GM21390 (cell line): ENCODE data around the gene RNF130.
"Not testable (repeated sequence)": the region's sequence is repeated elsewhere in the genome, so short reads cannot be mapped to it uniquely, and the experiment has no call there.

ENCODE experiments used
- ATAC-seq: cut with Tn5 transposase; IDR thresholded peaks from one replicate; pipeline ENCODE4 v1.9.1; 2021; ENCODE audit not compliant: unreplicated experiment

RNF130 gene

DNA sequence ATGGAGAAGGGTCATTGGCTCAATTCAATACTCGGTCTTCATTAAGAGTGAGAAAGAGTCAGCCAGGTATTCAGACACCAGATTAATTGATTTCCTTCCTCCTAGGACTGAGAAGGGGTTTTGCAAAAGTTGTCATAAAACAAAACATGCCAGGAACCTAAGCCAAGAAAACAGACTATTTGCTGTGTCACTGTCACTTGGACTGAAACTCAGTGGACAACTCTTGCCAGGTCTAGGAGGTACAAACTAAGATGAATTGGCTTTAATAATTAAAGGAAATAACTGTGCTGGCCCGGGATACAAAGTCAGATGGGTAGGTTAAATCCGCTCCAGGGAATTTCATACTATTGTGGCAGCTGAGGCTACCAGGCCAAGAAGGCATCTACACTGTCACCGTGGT lies 92.8 kb downstream of the RNF130 start:
- no peak for ATAC-seq

DNA sequence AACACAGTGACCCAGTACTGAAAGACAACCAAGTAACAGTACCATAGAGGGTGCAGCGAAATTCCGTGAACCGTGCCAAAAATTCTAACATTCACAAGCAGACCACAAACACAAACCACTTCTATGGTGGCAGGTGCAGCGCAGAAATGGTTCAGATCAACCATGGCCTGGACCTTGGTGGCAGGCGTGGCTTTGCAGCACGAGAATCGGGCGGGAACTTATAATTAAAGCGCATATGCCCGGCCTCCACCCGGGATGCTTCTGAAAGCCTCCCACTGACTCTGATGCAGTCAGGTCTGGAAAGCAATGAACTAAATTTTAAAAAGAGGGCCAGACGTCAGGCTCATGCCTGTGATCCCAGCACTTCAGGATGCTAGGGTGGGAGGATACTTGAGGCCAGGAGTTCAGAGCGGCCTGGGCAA lies 95.8 kb downstream of the RNF130 start:
- ATAC-seq, result no peak

DNA sequence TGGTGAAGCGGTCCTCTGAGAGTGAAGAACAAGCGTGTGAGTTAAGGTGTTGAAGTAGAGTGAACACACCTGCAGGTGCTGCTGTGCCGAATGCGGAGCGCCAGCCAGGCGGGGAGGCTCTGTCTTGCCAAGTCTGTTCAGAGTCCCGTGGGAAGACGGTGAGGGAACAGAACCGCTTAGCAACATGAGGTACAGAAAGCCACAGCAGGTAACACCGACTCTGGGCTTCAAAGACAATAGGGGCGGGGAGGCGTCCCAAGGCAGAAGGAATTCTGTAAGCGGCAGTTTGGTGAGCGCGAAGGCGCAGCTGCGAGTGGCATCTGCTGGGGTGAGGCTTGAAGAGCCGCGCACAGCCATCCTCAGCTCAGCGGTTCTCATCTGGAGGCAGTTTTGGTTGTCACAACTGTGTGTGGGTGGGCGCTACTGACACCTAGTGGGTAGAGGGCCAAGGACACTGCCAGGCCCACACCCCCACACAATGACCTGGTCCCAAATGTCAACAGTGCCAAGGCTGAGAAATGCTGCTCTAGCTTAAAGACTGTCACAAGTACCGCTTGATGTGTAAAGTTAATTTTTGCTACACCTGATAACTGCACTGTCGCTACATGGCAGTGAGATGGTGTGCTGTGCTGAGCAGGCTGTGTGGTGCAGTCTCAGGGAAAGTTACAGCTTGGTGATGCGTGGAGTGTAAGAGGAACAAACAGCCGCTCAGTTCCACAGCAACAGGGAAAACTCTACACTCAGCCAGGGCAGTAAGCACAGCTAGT lies 96.4 kb downstream of the RNF130 start:
- ATAC-seq, result no peak

DNA sequence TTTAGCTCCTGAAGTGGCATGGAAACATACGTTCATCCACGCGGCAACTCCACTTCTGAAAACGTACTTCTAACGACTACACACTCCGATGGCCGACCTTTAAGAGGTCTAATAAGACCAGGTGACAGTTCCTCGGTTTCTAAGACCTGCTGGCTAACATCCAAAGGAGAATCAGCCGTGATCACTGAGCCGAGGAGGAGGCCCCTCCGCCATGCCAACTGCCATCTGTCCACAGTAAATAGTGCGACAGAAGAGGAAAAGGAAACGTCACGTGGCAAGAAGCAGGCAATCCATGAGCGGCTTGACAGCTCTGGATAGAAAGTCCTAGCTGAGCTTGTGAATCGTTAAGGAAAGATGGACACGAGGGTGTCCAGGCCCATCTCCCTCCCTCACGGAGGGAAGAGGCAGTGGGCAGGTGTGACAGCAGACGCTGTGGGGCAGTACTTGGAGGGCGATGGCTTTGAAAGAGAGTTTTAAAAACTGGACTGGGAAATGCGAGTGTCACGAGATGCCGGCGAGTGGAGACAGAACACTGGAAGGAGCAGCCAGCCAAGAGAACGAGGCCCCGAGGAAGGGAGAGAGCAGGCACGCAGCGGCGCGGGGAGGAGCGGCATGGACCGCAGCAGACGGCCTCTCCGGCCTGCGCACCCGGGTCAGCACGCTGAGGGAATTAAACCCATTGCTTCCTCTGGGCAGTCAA lies 97.2 kb downstream of the RNF130 start:
- no peak for ATAC-seq

DNA sequence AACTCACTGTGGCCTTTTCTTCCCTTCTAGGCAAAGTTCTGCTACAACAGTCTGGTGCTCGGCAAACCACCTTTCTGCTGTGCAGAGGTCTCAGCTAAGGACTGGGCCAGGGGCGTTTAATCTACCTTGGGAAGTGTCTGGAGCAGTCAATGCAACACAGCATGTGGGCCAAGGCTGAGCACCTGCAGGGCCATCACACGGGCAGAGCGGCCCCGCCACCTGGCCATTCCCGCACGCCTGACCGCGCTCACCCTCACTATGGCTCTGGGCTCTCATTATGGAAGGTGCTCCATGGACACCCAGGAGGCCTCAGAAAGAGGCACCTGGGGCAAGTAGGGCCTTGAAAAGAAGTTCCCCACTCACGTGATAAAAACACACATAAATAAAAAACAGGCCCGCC lies 98.2 kb downstream of the RNF130 start:
- ATAC-seq, result no peak

DNA sequence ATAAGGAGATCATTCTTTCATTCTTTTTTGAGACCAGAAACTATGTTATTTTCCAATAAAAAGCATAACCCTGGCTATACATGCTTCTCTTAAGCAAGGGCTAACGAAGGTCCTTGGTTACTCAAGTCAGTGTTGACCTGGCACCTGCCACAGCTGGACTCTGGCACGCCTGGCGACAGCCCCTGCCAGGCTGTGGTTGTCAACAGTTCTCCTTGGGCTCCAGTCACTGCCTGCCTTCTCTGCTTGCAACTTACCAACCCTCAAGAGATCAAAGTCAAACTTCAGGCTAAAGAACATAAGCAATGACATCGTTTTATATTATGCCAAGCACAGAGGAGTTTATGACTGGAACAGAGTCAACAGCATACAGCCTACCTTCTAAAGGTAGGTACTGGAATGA lies 102.4 kb downstream of the RNF130 start:
- ATAC-seq, result no peak

DNA sequence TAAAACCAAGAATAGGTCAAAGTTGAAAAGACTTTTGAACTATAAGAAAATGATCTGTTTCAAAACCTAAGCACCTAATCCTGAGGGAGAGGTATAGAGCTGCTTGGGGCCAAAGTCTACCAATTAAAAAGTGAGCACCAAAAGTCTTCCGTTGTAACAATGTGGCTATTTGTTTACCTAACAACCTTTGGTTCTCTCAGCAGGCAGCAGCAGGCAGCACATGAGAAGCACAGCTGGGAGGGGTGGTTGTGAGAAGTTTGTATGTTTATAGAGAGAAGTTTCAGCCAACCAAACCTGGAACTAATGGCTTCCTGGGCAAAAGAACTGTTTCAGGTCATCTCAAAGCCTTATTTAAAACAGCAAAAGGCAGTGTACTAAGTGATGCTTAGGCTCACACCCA lies 104.1 kb downstream of the RNF130 start:
- no peak for ATAC-seq

DNA sequence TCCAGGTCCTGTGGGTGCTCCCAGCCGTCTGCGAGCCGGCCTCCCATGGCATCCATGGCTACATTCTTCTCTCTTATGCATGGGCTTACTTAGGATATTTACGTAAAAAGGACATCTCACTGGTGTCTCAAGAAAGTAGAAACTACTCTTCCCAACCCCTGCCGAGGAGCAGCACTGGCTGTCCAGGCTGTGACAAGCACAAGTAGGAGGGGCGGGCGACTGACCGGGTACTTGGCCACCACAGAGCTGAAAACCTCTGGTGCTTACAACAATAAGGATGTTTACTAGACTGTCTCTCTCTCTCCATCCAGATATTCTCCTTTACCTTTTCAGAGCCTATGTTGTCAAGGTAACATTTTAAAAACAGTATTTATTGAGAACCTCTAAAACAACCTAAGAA lies 107.5 kb downstream of the RNF130 start:
- ATAC-seq, result no peak

DNA sequence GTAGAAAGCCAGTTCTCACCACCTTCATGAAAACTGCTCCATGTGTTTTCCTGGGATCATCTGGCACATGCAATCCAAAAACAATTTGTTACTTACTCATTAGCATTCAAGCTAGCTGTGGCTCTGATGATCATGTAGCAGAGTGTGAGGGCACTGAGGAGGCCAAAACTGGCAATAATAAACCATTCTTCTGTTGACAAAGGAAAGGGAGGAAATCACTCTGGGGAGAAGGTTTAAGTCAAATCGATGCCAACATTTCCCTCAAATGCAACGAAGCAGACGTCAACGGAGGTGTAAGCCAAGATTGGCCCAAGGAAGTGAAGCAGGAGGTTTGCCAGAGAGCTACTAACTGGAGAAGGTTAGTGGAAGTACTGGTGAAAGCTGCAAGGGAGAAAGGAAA lies 108.2 kb downstream of the RNF130 start:
- no peak for ATAC-seq

DNA sequence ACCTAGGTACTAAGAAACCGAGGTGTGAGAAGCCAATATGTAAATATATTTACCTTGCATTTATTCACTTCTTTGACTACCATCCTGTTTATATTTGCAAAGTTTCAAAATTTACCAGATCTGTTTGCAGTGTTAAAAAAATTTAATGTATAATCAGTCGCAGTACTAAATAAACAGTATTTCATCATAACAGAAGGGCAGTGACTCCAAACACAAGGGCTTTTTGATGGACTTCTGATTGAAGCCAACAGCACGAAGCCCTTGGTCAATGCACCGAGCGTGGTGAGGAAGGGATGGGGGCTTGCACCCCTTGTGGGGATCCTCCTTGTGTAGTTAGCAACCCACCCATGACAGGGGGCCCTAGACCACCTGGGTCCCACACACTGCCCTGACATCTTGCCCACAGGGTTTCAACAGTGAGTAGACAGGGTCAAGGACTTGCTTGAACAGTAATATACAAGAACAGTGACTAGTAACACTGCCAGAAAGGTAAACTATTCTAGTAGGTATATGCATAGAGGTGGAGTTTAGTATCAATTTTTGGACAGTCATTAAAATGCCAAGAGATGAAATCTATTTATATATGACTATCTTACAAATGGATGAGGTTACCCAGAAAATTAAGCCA lies 111.2 kb downstream of the RNF130 start:
- ATAC-seq, result no peak

DNA sequence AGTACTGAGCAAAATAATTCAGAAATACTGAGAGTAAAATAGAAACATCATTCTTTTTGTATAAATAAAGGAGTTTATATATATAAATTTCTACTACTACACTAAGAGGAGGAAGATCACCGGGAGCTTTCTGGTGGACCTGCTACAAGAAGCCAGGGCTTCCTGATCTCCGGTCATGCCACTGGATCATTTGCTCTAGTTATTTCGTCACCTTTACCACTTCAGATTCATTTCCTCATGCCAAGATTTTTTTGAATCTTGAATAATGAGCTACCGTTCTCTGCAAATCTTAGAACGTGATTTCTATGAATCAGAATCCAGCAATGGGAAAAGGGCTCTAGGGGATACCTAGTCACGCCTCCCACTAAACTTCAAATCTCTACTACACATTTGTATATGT lies 111.9 kb downstream of the RNF130 start:
- ATAC-seq, result no peak

DNA sequence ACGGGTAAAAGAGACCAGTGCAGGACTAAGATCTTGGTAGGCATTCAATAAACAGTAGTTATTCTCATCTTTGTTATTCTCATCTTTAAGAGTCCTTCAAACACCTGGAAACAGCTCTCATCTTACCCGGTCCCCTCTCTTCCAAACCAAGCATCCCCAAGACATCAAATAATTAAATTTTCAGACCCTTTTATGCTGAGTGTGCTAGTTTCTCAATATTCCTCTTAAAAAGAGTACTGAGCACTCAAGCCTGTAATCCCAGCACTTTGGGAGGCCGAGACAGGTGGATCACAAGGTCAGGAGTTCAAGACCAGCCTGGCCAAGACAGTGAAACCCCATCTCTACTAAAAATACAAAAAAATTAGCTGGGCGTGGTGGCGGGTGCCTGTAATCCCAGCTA lies 112.4 kb downstream of the RNF130 start:
- not testable (repeated sequence) for ATAC-seq

DNA sequence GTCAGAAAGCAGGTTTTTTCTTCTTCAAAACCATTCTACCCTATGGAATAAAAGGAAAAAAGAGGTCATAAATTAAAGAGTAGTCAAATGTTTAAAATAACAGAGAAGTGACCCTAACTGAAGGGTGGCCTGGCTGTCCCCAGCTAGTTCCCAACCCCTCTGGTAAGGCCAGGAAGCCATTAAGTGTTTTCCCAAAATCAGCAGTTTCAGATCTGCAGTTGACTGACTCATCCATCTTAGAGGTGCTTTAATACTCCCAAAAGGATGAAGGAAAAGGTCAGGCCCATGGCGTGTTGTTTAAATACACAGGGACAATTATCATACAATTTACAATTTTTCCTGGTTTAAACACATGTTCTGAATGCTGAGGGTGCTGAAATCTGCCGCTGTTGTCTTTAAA lies 115.9 kb downstream of the RNF130 start:
- no peak for ATAC-seq

DNA sequence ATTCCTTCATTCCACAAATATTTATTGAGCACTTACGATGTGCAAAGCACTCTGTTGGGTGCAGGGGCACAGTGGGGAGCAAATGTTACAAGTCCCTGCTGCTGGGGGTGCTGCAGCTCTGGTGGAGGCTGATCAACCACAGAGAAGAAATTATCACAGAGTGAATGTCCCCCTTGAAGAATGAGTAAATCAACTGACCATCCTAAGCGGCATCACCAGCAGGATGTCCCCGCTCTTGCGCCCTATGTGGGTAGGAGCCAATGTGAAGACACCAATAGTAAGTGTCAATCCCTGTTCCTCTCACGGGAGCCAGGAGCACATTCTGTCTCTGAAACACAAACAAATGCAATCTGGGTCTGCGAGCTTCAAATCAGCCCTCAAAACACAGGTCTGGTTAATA lies 116.5 kb downstream of the RNF130 start:
- ATAC-seq, result no peak

DNA sequence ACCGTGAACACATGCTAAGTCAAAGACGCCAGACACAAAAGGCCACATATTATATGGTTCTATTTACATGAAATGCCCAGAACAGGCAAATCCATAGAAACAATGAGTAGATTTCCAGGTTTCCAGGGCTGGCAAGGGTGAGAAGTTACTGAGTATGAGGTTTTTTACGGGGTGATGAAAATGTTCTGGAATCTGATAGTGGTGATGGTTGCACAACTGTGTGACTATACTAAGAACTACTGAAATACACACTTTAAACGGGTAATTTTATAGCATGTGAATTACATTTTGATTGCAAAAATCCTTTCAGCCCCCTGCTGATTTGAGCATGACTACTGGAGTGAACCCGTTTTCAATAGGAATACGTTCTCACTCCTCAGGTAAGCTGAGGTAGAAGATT lies 117.1 kb downstream of the RNF130 start:
- ATAC-seq, result no peak

DNA sequence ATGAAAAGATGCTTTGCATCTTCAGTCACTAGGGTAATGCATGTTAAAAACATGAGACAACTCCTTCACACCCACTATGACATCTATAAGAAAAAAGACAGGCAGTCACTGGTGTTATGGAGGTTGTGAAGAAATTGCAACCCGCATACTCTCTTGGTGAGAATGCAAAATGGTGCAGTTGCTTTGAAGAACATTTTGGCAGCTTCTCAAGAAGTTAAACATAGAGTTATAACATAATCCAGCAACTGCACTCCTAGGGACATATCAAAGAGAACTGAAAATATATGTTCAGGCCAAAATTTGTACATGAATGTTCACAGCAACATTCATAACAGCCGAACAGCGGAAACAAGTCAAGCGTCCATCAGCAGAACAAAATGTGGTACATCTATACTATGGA lies 117.6 kb downstream of the RNF130 start:
- ATAC-seq, result no peak

DNA sequence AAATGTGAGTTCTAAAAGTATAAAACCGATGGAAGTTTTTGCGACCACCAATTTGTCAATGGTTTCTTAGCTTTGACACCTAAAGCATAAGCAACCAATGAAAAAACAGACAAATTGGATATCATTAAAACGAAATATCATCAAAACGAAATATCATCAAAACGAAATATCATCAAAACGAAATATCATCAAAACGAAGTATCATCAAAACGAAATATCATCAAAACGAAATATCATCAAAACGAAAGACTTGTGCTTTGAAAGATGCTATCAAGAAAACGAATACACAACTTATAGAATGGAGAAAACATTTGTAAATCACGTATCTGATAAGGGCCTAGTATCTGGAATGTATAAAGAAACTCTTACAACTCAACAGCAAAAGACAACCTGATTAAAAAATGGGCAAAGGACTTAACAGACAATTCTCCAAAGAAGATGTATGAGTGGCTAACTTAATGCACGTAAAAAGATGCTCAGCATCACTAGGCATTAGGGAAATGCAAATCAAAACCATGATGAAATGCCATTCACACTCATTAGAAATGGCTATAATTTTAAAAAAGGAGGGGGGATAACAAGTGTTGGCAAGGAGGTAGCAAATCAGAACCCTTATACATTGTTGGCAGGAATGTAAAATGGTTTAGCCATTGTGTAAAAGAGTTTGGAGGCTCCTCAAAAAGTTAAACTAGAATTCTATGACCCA lies 134.4 kb downstream of the RNF130 start:
- no peak for ATAC-seq

DNA sequence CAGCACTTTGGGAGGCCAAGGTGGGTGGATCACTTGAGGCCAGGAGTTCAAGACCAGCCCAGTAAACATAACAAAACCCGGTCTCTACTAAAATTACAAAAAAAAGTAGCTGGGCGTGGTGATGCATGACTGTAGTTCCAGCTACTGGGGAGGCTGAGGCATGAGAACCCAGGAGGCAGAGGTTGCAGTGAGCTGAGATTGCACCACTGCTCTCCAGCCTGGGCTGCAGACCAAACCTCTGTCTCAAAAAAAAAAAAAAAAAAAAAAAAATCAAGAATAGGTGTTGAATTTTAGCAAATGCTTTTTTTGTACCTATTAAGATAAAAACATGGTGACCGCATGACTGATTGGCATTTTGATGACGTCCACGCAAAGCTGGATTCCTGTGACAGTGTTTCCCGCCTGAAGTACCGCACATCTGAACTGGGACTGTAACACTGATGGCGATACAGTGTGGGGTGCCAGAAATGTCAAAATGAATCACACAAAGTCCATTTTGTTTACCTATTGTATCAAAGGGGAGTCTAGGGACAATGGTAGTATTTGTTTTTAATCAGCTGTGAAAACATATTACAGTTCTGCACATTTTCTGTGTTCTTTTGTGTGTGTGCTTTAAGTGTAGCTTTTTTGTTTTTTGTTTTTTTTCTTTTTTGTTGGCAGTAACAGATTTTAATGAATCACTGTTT lies 140.6 kb downstream of the RNF130 start:
- ATAC-seq, result no peak

DNA sequence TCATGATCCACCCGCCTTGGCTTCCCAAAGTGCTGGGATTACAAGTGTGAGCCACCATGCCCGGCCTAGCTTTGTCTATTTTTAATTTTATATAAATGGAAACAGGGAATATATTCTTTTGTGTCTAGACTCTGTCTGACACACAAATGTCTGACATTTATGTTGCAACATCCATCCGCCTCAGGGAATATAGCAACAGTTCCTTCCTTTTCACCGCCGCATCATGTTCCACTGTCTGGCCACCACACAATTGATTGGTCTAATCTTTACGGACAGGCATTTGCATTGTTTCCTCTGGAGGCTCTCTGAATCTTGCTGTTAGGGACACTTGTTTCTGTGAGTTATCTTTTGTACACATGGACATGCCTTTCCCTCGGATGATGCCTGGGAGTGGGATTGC lies 143.7 kb downstream of the RNF130 start:
- ATAC-seq, result no peak

DNA sequence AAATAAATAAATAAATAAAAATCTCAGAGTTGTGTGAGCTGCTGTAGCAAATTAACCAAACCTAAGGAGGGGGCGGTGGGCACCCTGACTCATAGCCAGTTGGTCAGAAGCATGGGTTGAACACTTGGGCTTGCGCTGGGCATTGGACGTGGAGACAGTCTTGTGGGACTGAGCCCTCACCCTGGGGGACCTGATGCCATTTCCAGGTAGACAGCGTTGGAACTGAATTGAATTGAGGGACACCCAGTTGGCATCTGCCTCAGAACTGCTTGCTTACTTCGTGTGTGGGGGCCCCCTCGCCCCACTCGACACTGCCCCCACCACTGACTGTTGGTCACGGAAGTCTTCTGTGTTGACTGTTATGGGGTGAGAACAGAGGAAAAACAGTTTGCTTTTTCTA lies 144.9 kb downstream of the RNF130 start:
- ATAC-seq, result no peak

DNA sequence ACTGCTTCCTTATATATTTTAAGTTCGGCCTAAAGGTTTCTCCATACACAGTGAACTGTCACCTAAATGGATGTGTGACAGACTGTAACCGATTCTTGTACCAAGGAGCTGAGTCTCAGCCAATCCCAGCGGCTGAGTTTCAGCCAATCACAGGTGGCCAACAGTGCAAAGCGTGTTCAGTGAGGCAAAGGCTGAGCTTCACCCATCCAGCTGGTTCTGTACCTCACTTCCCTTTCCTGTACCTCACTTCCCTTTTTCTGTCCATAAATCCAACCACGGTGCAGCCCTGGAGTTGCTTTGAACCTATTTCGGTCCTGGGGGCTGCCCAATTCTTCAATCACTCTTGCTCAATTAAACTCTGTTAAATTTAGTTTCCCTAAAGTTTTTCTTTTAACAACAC lies 148.1 kb downstream of the RNF130 start:
- ATAC-seq, result no peak
